ENCODE data around the gene SACS. TPM values are rescaled to one million over a fixed set of nuclear protein-coding genes. Genes with fewer than 3 reads are reported as not detected.

Gene SACS
- total and polyA plus RNA-seq, 2 of the 8 experiments (the other 6 are each of a cell fraction or from before 2014, with no cell fraction given): 11.0 to 54.2 TPM

GRCh38 chr13:23455401-23456185 is 22.1 kb upstream of the SACS start:
- Histone ChIP-seq H2AFZ (ENCODE audit: low read length) (no peak overlapping the region), H4K91ac (replicated peaks; ENCODE audit: insufficient read length, low read length) (no peak overlapping the region), H4K5ac (ENCODE audit: insufficient read length, low read depth, low read length) (no peak overlapping the region), H3K18ac (ENCODE audit: extremely low read depth, low read length) (no peak overlapping the region), H2BK5ac (ENCODE audit: low read depth, low read length) (no peak overlapping the region), H3K4me2 (ENCODE audit: insufficient read depth in 1 of 2, low read depth in 2 of 2, low read length in 2 of 2) (no peak overlapping the region), H2BK20ac (ENCODE audit: low read length) (no peak overlapping the region), H3K27ac (ENCODE audit: low read depth, low read length) (no peak overlapping the region), H3K79me2 (ENCODE audit: control insufficient read depth in 1 of 2, insufficient read depth in 2 of 2, low read length in 2 of 2) (no peaks in the 10 kb centered on the region), H2AK5ac (ENCODE audit: low read depth, low read length) (no peak overlapping the region), H3K79me1 (ENCODE audit: low read depth, low read length) (no peaks in the 10 kb centered on the region), H3K23ac (ENCODE audit: insufficient read length) (no peak overlapping the region), H2BK120ac (replicated peaks; ENCODE audit: low read depth, low read length) (no peak overlapping the region), H3K27me3 (replicated peaks in 1 of 4; ENCODE audit: control insufficient read depth in 3 of 4, extremely low read depth in 1 of 4, insufficient read depth in 3 of 4, low read length in 3 of 4) (no peaks in the 10 kb centered on the region), H3K14ac (ENCODE audit: insufficient read length) (no peak overlapping the region), H3K4me1 (replicated peaks in 1 of 4; ENCODE audit: control insufficient read depth in 3 of 4, insufficient read depth in 4 of 4, low read length in 3 of 4) (peaks cover 0 to 11% (median 9%) of the 10 kb centered on the region in 4 experiments; a peak in 5 of 7 replicates), H3K9ac (replicated peaks in 1 of 4; ENCODE audit: extremely low read depth in 1 of 4, low read depth in 3 of 4, low read length in 3 of 4) (no peak overlapping the region), H3K4ac (replicated peaks; ENCODE audit: insufficient read length, low read depth, low read length) (no peak overlapping the region), H2BK15ac (ENCODE audit: low read length) (no peak overlapping the region), H4K20me1 (replicated peaks in 1 of 2; ENCODE audit: control insufficient read depth in 1 of 2, insufficient read depth in 2 of 2, low read length in 2 of 2) (no peaks in the 10 kb centered on the region), H3K4me3 (ENCODE audit: extremely low read depth in 1 of 4, insufficient read depth in 2 of 4, low read depth in 3 of 4, low read length in 4 of 4) (no peak overlapping the region), H3K56ac (replicated peaks; ENCODE audit: insufficient read length, low read depth, low read length) (no peak overlapping the region), H4K8ac (ENCODE audit: extremely low read depth, insufficient read depth, low read length) (no peak overlapping the region), H3K23me2 (ENCODE audit: low read depth, low read length) (0 out of 2 replicates have a peak, but pooled peaks cover 2% of the 10 kb centered on the region), H2BK12ac (ENCODE audit: low read depth, low read length) (no peak overlapping the region), H3K36me3 (ENCODE audit: control insufficient read depth in 2 of 4, insufficient read depth in 4 of 4, low read length in 3 of 4) (no peaks in the 10 kb centered on the region), H3K9me3 (ENCODE audit: insufficient read depth in 2 of 2, low read depth in 1 of 2, low read length in 1 of 2) (no peaks in the 10 kb centered on the region)
- POLR2A ChIA-PET (ENCODE audit: partially characterized antibody): interaction anchor here (1.1 kb wide), 1 partner anchor 32 kb away, joined by 3 read pairs; no protein-coding TSS in a partner anchor
- CTCF ChIA-PET (ENCODE audit: partially characterized antibody): interaction anchor here (2.2 kb wide), 1 partner anchor 11 kb away, joined by 11 read pairs; no protein-coding TSS in a partner anchor
- FAIRE-seq: no peak
- DNase-seq (ENCODE audit: low read depth in 1 of 2, low spot score in 2 of 2): no peak
- 84% methylated on average over 7 of the region's 7 CpGs; no CpG with 5 or more reads in 1 of the 2 experiments for WGBS, 2 experiments (ENCODE audit: extremely low coverage in 1 of 2, insufficient coverage in 1 of 2, insufficient read length in 1 of 2, insufficient replicate concordance in 2 of 2, low coverage in 1 of 2, low lambda C conversion rate in 2 of 2, missing lambda C conversion rate in 1 of 2)
- TF ChIP-seq TAF1 (IDR thresholded peaks at IDR 0.05; ENCODE audit: low read depth, low read length) (no peak), BCL11A (IDR thresholded peaks at IDR 0.05; ENCODE audit: low read depth in 2 of 2, low read length in 2 of 2) (no peak), MAX (IDR thresholded peaks at IDR 0.05) (no peak), JUND (IDR thresholded peaks at IDR 0.05; ENCODE audit: low read length) (no peak), CHD2 (IDR thresholded peaks at IDR 0.05; ENCODE audit: low read length) (no peak), CTCF (IDR thresholded peaks at IDR 0.05; ENCODE audit: control extremely low read depth in 1 of 3, insufficient read depth in 1 of 3, low read depth in 1 of 3, low read length in 3 of 3) (no peak)

Data from H1 (cell line).